Measurements from ENCODE around the gene ZFAND3. TPM values are rescaled to one million over a fixed set of nuclear protein-coding genes. Genes with fewer than 3 reads are reported as not detected.

Gene ZFAND3
- total RNA-seq, 1 donor from 2014 or later, result 89.6 TPM

Other genes with a start within 250 kb of the ZFAND3 start
- 4.0 TPM for gene MDGA1, start 121.8 kb upstream of the ZFAND3 start, total RNA-seq